ENCODE data around the gene HAUS7. TPM values are rescaled to one million over a fixed set of nuclear protein-coding genes. Genes with fewer than 3 reads are reported as not detected.

HAUS7 gene
- total and polyA plus RNA-seq, 9 donors: 9.3 to 28.7 (median 18.7) TPM

DNA sequence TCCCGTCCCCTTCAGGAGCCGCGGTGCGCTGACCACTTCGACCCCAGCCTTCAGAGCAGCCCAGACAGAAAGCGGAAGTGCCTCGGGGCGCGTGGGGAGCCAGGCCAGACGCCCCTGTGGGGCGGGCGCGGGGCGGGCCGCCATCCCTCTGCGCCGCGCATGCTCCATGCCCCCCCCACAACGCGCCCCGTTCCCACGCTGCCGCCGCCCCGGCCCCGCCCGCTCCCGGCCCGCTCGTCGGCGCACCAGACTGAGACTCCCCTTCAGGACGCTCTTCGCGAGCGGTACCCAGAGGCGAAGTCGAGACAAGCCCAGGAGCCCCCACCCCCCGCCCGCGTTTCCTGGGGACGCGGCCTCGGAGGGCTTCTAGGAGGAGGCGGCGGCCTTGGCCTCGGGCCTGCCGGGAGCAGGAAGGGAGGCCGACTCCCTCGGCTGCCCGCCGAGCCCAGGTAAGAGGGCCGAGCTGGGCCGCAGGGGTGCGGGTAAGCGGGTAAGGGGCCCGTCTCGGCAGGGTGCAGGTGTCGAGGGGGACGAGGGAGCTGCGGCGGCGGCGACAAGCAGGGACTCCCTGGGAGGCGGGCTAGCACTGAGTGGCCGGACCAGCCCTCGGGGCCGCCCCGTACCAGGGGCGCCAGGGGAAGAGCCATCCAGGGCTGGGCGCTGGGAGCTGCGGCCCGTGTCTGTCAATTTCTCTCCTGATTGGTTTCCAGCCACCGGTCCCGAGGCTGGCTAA lies 59.0 kb downstream of the HAUS7 start, which contains the start of gene ZFP92:
Gene ZFP92 (plus strand): TSS at position 218 of the 733 bp plus-strand sequence. CDS start 6,851 bp downstream, outside the sequence.
- H3K36me3 ChIP-seq: no peaks in the 10 kb centered on the region
- intact Hi-C loops (cut with DNase I): no loop called here
- no peaks in the 10 kb centered on the region for H3K4me1 ChIP-seq (ENCODE audit: insufficient read depth)
- peak within 1 kb of the TSS; percentile 52 for H3K4me3 ChIP-seq
- DNase-seq: peak; percentile 34 to 63 (median 57)
- TF ChIP-seq EP300 (IDR thresholded peaks at IDR 0.05): no peak
- TF ChIP-seq, protein P1, sequence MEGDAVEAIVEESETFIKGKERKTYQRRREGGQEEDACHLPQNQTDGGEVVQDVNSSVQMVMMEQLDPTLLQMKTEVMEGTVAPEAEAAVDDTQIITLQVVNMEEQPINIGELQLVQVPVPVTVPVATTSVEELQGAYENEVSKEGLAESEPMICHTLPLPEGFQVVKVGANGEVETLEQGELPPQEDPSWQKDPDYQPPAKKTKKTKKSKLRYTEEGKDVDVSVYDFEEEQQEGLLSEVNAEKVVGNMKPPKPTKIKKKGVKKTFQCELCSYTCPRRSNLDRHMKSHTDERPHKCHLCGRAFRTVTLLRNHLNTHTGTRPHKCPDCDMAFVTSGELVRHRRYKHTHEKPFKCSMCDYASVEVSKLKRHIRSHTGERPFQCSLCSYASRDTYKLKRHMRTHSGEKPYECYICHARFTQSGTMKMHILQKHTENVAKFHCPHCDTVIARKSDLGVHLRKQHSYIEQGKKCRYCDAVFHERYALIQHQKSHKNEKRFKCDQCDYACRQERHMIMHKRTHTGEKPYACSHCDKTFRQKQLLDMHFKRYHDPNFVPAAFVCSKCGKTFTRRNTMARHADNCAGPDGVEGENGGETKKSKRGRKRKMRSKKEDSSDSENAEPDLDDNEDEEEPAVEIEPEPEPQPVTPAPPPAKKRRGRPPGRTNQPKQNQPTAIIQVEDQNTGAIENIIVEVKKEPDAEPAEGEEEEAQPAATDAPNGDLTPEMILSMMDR (IDR thresholded peaks at IDR 0.05): no peak
- no peak for TF ChIP-seq POLR2A (IDR thresholded peaks at IDR 0.05)
- no peaks in the 10 kb centered on the region for H3K9me3 ChIP-seq
- peak within 1 kb of the TSS; percentile 44 to 47 for H3K27ac ChIP-seq
- no peaks in the 10 kb centered on the region for H3K27me3 ChIP-seq
- 34 to 50% (median 45%) methylated on average over 59 to 75 of the region's 75 CpGs for WGBS, 3 donors

DNA sequence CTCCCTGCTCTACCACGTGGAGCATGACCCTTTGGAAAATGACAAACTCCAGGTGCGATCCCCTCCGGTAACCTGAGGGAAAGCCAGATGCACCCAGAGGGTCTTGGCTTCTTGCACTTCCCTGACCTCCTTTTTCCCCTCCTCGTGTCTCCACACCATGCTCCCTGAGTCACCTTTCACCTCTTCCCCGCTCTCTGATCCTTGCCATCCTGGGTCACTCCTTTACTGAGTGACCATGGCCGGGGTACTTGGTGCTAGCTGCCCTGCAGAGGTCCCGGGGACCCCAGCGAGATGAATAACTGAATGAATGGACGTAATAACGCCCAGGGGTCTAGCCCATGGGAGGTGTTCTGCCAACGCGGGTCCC lies 59.5 kb downstream of the HAUS7 start:
- no peak for DNase-seq

DNA sequence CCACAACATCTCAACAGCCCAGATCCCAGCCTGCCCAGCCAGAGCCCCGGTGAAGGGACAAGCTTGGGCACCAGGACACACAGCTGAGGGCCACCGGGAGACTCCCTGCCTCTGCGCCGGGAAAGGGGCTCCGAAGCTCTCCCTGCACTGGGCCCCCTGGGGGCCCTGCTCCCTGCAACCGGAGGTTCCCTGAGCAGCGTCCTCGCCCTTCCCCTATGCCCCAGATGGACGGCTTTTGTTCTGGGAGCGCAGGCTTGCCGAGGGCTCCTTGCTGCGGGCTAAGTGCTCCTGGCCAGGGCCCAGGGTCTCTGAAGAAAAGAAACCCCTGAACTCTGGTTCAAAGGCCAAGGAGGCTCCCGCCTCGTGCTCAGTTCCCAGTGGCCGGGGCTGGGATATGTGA lies 60.0 kb downstream of the HAUS7 start:
- TF ChIP-seq POLR2A (IDR thresholded peaks at IDR 0.05) (no peak), EP300 (IDR thresholded peaks at IDR 0.05) (no peak)
- TF ChIP-seq, protein P1 (IDR thresholded peaks at IDR 0.05): no peak
- no peaks in the 10 kb centered on the region for H3K9me3 ChIP-seq
- no peaks in the 10 kb centered on the region for H3K27me3 ChIP-seq
- no peak overlapping the region for H3K4me3 ChIP-seq
- intact Hi-C loops (cut with DNase I): no loop called here
- DNase-seq: peak in 1 of 5 donors; percentile 42
- H3K36me3 ChIP-seq: no peaks in the 10 kb centered on the region
- no peak overlapping the region for H3K27ac ChIP-seq
- no peaks in the 10 kb centered on the region for H3K4me1 ChIP-seq (ENCODE audit: insufficient read depth)
- 84 to 91% (median 87%) methylated on average over 14 to 15 of the region's 15 CpGs for WGBS, 3 donors

More for the DNA sequence above, 59.5 kb downstream of the HAUS7 start:
- no peak for TF ChIP-seq EP300 (IDR thresholded peaks at IDR 0.05)
- TF ChIP-seq, protein P1 (IDR thresholded peaks at IDR 0.05): no peak
- TF ChIP-seq POLR2A (IDR thresholded peaks at IDR 0.05): no peak
- Histone ChIP-seq H3K4me1 (ENCODE audit: insufficient read depth) (no peaks in the 10 kb centered on the region), H3K27ac (no peak overlapping the region), H3K4me3 (peak overlapping the region; percentile 52), H3K27me3 (no peaks in the 10 kb centered on the region), H3K9me3 (no peaks in the 10 kb centered on the region), H3K36me3 (no peaks in the 10 kb centered on the region)
- 47 to 63% (median 57%) methylated on average over 12 of the region's 12 CpGs for WGBS, 3 donors
- intact Hi-C loops (cut with DNase I): no loop called here

DNA sequence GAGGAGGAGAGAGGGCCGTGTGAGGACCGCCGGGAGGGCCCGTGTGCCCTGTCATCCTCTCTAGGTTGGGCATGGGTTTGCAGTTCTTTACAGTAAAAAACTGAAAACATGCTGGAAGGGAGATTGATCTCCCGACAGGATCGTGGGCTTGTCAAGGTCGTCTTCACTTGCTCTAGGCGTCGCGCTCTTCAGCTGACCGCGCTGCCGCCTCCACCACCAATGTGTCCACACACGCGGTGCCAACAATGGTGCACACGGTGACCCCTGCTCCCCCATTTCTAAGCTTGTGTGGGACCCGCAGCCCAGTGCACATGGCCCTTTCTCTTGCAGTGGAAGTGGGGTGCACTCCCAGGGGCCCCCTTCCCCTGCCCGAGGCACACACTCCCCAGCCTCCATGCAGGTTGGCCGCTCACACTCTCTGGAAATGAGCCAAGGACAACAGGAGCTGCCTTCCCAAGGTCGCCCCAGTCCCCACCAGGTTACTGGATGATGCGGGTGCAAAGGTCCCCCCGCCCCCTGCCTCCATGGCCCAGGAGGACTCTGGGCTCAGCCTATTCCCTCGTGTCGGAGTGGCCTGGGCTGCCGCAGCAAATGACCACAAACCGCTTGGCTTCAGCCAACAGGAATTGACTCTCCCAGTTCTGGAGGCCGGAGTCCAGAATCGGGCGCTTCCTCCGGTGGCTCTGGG lies 60.8 kb downstream of the HAUS7 start:
- no peaks in the 10 kb centered on the region for H3K4me1 ChIP-seq (ENCODE audit: insufficient read depth)
- no peaks in the 10 kb centered on the region for H3K27me3 ChIP-seq
- DNase-seq: peak in 1 of 5 donors; percentile 45
- intact Hi-C loops (cut with DNase I): no loop called here
- no peak overlapping the region for H3K27ac ChIP-seq
- no peaks in the 10 kb centered on the region for H3K36me3 ChIP-seq
- no peaks in the 10 kb centered on the region for H3K9me3 ChIP-seq
- 73 to 87% (median 77%) methylated on average over 26 to 30 of the region's 30 CpGs for WGBS, 3 donors
- H3K4me3 ChIP-seq: no peak overlapping the region
- TF ChIP-seq EP300 (IDR thresholded peaks at IDR 0.05) (no peak), POLR2A (IDR thresholded peaks at IDR 0.05) (no peak)
- TF ChIP-seq, protein P1 (IDR thresholded peaks at IDR 0.05): no peak
